ENCODE measurements around the gene RBM47. TPM values are rescaled to one million over a fixed set of nuclear protein-coding genes. Genes with fewer than 3 reads are reported as not detected.

Gene RBM47
- polyA plus RNA-seq, 1 experiment = 0.62 TPM

GRCh38 chr4:40626183-40626990, 3.3 kb downstream of the RBM47 start:
- Histone ChIP-seq H3K4me3 (ENCODE audit: low read depth, low read length) (no peak overlapping the region), H3K9me3 (ENCODE audit: control insufficient read depth, insufficient read depth, low read length) (no peaks in the 10 kb centered on the region), H3K27ac (ENCODE audit: low read depth, low read length) (no peak overlapping the region), H3K27me3 (ENCODE audit: control insufficient read depth, insufficient read depth, low read length) (peaks cover 2% of the 10 kb centered on the region)
- CTCF ChIA-PET = no interaction called here
- no peak for DNase-seq (ENCODE audit: low read depth, low spot score)
- POLR2A ChIA-PET = no interaction called here
- no peak for TF ChIP-seq CTCF (IDR thresholded peaks at IDR 0.05; ENCODE audit: low read depth, low read length)

- H3K9me3 ChIP-seq (ENCODE audit: control insufficient read depth, insufficient read depth, low read length) = no peaks in the 10 kb centered on the region
- POLR2A ChIA-PET = no interaction called here
- CTCF ChIA-PET = no interaction called here
- TF ChIP-seq CTCF (IDR thresholded peaks at IDR 0.05; ENCODE audit: low read depth, low read length) = no peak
- no peak overlapping the region for H3K4me3 ChIP-seq (ENCODE audit: low read depth, low read length)
- no peak for DNase-seq (ENCODE audit: low read depth, low spot score)
- H3K27me3 ChIP-seq (ENCODE audit: control insufficient read depth, insufficient read depth, low read length) = no peaks in the 10 kb centered on the region
- H3K27ac ChIP-seq (ENCODE audit: low read depth, low read length) = no peak overlapping the region
Observed at GRCh38 chr4:40623707-40624106, 6.0 kb downstream of the RBM47 start.

- H3K27ac ChIP-seq (ENCODE audit: low read depth, low read length) = no peak overlapping the region
- TF ChIP-seq CTCF (IDR thresholded peaks at IDR 0.05; ENCODE audit: low read depth, low read length) = no peak
- no peaks in the 10 kb centered on the region for H3K27me3 ChIP-seq (ENCODE audit: control insufficient read depth, insufficient read depth, low read length)
- ChIA-PET CTCF (no interaction called here), POLR2A (no interaction called here)
- no peaks in the 10 kb centered on the region for H3K9me3 ChIP-seq (ENCODE audit: control insufficient read depth, insufficient read depth, low read length)
- no peak overlapping the region for H3K4me3 ChIP-seq (ENCODE audit: low read depth, low read length)
- no peak for DNase-seq (ENCODE audit: low read depth, low spot score)
Observed at GRCh38 chr4:40622913-40623312, 6.8 kb downstream of the RBM47 start.

- CTCF ChIA-PET = interaction anchor here (0.7 kb wide), 1 partner anchor 297 kb away, joined by 3 read pairs; no protein-coding TSS in a partner anchor
- Histone ChIP-seq H3K4me3 (ENCODE audit: low read depth, low read length) (no peak overlapping the region), H3K9me3 (ENCODE audit: control insufficient read depth, insufficient read depth, low read length) (no peaks in the 10 kb centered on the region), H3K27ac (ENCODE audit: low read depth, low read length) (no peak overlapping the region), H3K27me3 (ENCODE audit: control insufficient read depth, insufficient read depth, low read length) (no peaks in the 10 kb centered on the region)
- POLR2A ChIA-PET = no interaction called here
- TF ChIP-seq CTCF (IDR thresholded peaks at IDR 0.05; ENCODE audit: low read depth, low read length) = no peak
- peak; percentile 94 for DNase-seq (ENCODE audit: low read depth, low spot score)
Observed at GRCh38 chr4:40621592-40622512, 7.8 kb downstream of the RBM47 start.

- no peaks in the 10 kb centered on the region for H3K27me3 ChIP-seq (ENCODE audit: control insufficient read depth, insufficient read depth, low read length)
- H3K27ac ChIP-seq (ENCODE audit: low read depth, low read length) = no peak overlapping the region
- no peak for DNase-seq (ENCODE audit: low read depth, low spot score)
- no peaks in the 10 kb centered on the region for H3K9me3 ChIP-seq (ENCODE audit: control insufficient read depth, insufficient read depth, low read length)
- H3K4me3 ChIP-seq (ENCODE audit: low read depth, low read length) = no peak overlapping the region
- TF ChIP-seq CTCF (IDR thresholded peaks at IDR 0.05; ENCODE audit: low read depth, low read length) = no peak
- POLR2A ChIA-PET = no interaction called here
- CTCF ChIA-PET = interaction anchor here (0.7 kb wide), 1 partner anchor 296 kb away, joined by 3 read pairs; no protein-coding TSS in a partner anchor
Observed at GRCh38 chr4:40621229-40621591, 8.5 kb downstream of the RBM47 start.
